GM12878 (cell line): ENCODE data around the gene TAS2R16. TPM values are rescaled to one million over a fixed set of nuclear protein-coding genes. Genes with fewer than 3 reads are reported as not detected.

Experiments used
- ATAC-seq: fragments of 200-7000 bp; cut with Tn5 transposase; 3 replicates; pipeline ENCODE4 v1.9.1; 2020; ENCODE audit warnings: mild to moderate bottlenecking, moderate library complexity
- BruUV-seq: library from RNA; stranded (reverse); fragments of 400-500 nt; replicated peaks from 2 replicates; lab custom pipeline; 2021; lab: Mats Ljungman, UMichigan
- CTCF ChIA-PET: fragments of 300-600 bp; sonication (Branson Sonifier 250); formaldehyde crosslinking; extraction: SDS; loops from one replicate; lab custom pipeline; 2021; ENCODE audit warnings: inconsistent platforms; lab: Yijun Ruan, JAX
- POLR2A ChIA-PET: fragments of 350-600 bp; formaldehyde crosslinking; extraction: SDS; loops from one replicate; lab custom pipeline; 2021; ENCODE audit warnings: inconsistent platforms; lab: Charles Lee
- RAD21 ChIA-PET: fragments of 300-600 bp; sonication (Branson Sonifier 250); formaldehyde crosslinking; loops from one replicate; lab custom pipeline; 2023; ENCODE audit warnings: antibody characterized with exemption; ENCODE audit not compliant: unreplicated experiment; lab: Charles Lee
- SMC1A ChIA-PET: fragments of 300-600 bp; sonication (Branson Sonifier 250); formaldehyde crosslinking; loops from one replicate; lab custom pipeline; 2023; ENCODE audit not compliant: unreplicated experiment, uncharacterized antibody; lab: Charles Lee
- DNase-seq: peaks from one replicate; pipeline ENCODE4 v3.0.0-alpha.2; 2011; ENCODE audit warnings: low read depth, low spot score
- FAIRE-seq: peaks from 3 replicates; lab custom pipeline; 2011; peaks lifted over from hg19 to GRCh38; lab: Jason Lieb, UNC
- H2AFZ ChIP-seq: 2 replicates; pipeline ENCODE4 v1.6.0; 2011; ENCODE audit warnings: low read depth, low read length, control low read depth; ENCODE audit not compliant: control insufficient read depth
- H3K27ac ChIP-seq: 2 replicates; pipeline ENCODE4 v1.5.1; 2011; ENCODE audit warnings: control low read depth; ENCODE audit not compliant: control insufficient read depth, insufficient read depth
- H3K27me3 ChIP-seq, 2 experiments: replicated peaks in 1 of 2; 2 replicates each; pipeline versions ENCODE4 v1.6.0 to v1.6.1; 2011; ENCODE audit warnings: low read length in 1 of 2; ENCODE audit not compliant: control insufficient read depth in 2 of 2, insufficient read depth in 2 of 2
- H3K36me3 ChIP-seq, 2 experiments: 2 replicates each; pipeline ENCODE4 v1.5.1; 2011; ENCODE audit warnings: low read length in 1 of 2; ENCODE audit not compliant: control insufficient read depth in 2 of 2, insufficient read depth in 2 of 2
- H3K4me1 ChIP-seq: 2 replicates; pipeline ENCODE4 v1.6.1; 2011; ENCODE audit warnings: mild to moderate bottlenecking, low read length, moderate library complexity, mixed read lengths; ENCODE audit not compliant: control insufficient read depth, insufficient read depth
- H3K4me2 ChIP-seq: 2 replicates; pipeline ENCODE4 v1.6.0; 2011; ENCODE audit warnings: control low read depth; ENCODE audit not compliant: control insufficient read depth, insufficient read depth
- H3K4me3 ChIP-seq: fragments of 200-600 bp; sonication (generic); 2 replicates; pipeline ENCODE4 v1.5.1; 2016
- H3K79me2 ChIP-seq: 2 replicates; pipeline ENCODE4 v1.6.0; 2011; ENCODE audit warnings: low read length; ENCODE audit not compliant: control insufficient read depth, insufficient read depth
- H3K9ac ChIP-seq: 2 replicates; pipeline ENCODE4 v1.8.0; 2011; ENCODE audit warnings: low read length, control low read depth, mixed read lengths; ENCODE audit not compliant: control insufficient read depth, insufficient read depth
- H3K9me3 ChIP-seq: replicated peaks from 3 replicates; pipeline ENCODE4 v1.5.1; 2011; ENCODE audit warnings: mild to moderate bottlenecking, low read length; ENCODE audit not compliant: control insufficient read depth, insufficient read depth
- H4K20me1 ChIP-seq: 2 replicates; pipeline ENCODE4 v1.6.0; 2011; ENCODE audit not compliant: control insufficient read depth, insufficient read depth
- BCL11A ChIP-seq: IDR thresholded peaks from 2 replicates; pipeline ENCODE4 v1.6.1; 2011; ENCODE audit warnings: low read depth, low read length
- CBFB ChIP-seq: IDR thresholded peaks from 2 replicates; pipeline ENCODE4 v1.6.1; 2016; ENCODE audit warnings: antibody characterized with exemption, low read depth
- E2F8 ChIP-seq: fragments of 450-650 bp; IDR thresholded peaks from 2 replicates; pipeline ENCODE4 v1.6.1; 2018; ENCODE audit warnings: mild to moderate bottlenecking, low read depth, moderate library complexity; ENCODE audit not compliant: partially characterized antibody
- EGR1 ChIP-seq, 2 experiments: IDR thresholded peaks; 1 replicate in 1 of 2; 2 replicates in 1 of 2; pipeline ENCODE4 v1.6.1; 2011 to 2012; ENCODE audit warnings: low read depth in 2 of 2, low read length in 2 of 2, borderline replicate concordance in 1 of 2, mild to moderate bottlenecking in 1 of 2, moderate library complexity in 1 of 2
- KAT2A ChIP-seq: conservative IDR thresholded peaks from 2 replicates; pipeline ENCODE4 v1.6.1; 2011; ENCODE audit warnings: low read depth, low read length; ENCODE audit not compliant: control insufficient read depth
- POLR2AphosphoS2 ChIP-seq: IDR thresholded peaks from 2 replicates; pipeline ENCODE4 v1.6.1; 2011; ENCODE audit warnings: low read depth, mild to moderate bottlenecking, low read length, improper control_type of control experiment, moderate library complexity
- PRDM15 ChIP-seq: fragments of 450-650 bp; formaldehyde crosslinking; IDR thresholded peaks from 2 replicates; pipeline ENCODE4 v1.4.0; 2020; ENCODE audit warnings: mild to moderate bottlenecking, moderate library complexity
- RCOR1 ChIP-seq: conservative IDR thresholded peaks from 2 replicates; pipeline ENCODE4 v1.6.1; 2012; ENCODE audit warnings: low read depth, low read length, improper control_type of control experiment
- SKIL ChIP-seq: fragments of 450-650 bp; IDR thresholded peaks from 2 replicates; pipeline ENCODE4 v1.6.1; 2017; ENCODE audit warnings: mild to moderate bottlenecking, low read depth, inconsistent platforms; ENCODE audit not compliant: poor library complexity, severe bottlenecking
- SMAD1 ChIP-seq: fragments of 450-650 bp; IDR thresholded peaks from 2 replicates; pipeline ENCODE4 v1.6.1; 2018; ENCODE audit warnings: mild to moderate bottlenecking, low read depth; ENCODE audit not compliant: partially characterized antibody
- TCF7 ChIP-seq: IDR thresholded peaks from 2 replicates; pipeline ENCODE4 v1.6.1; 2014; ENCODE audit warnings: antibody characterized with exemption, borderline replicate concordance
- ZBTB4 ChIP-seq: fragments of 450-650 bp; formaldehyde crosslinking; IDR thresholded peaks from 2 replicates; pipeline ENCODE4 v1.4.0; 2022; ENCODE audit warnings: mild to moderate bottlenecking, moderate library complexity
- WGBS: methylation state at CpG from one replicate; pipeline ENCODE4 v1.1.6; 2016; ENCODE audit warnings: low lambda C conversion rate; ENCODE audit not compliant: insufficient replicate concordance, insufficient coverage; ENCODE audit errors: missing lambda C conversion rate; 5-methylcytosine and 5-hydroxymethylcytosine counted together
- in situ Hi-C: fragments of 300-500 bp; cut with MboI; formaldehyde crosslinking; loops from 9 replicates; pipeline ENCODE4 v1.14.3; 2018; ENCODE audit warnings: mixed read lengths
- intact Hi-C: fragments of 100-400 bp; cut with micrococcal nuclease; formaldehyde crosslinking; loops from one replicate; pipeline ENCODE4 v1.14.2; 2022; ENCODE audit not compliant: unreplicated experiment
- polyA plus RNA-seq, 11 experiments: library from polyadenylated mRNA; depleted of rRNA in 4 of 11; unstranded in 6 of 11; stranded (reverse) in 5 of 11; fragments of >200 nt; fragmentation: Nextera tagmentation in 4 of 11; fragmentation: Illumina TruSeq in 1 of 11; extraction: Ambion mirVana in 4 of 11; extraction: Trizol in 1 of 11; gene quantifications; 1 replicate in 1 of 11; 2 replicates in 10 of 11; pipeline versions ENCODE4 v1.2.1 to v1.2.3, GENCODE V29; 2011 to 2016; ENCODE audit warnings: inconsistent platforms in 2 of 11, missing spikeins in 2 of 11, low read depth in 1 of 11
- total RNA-seq, 4 experiments: library from RNA; depleted of rRNA in 3 of 4; stranded (reverse); fragments of >200 nt in 3 of 4; fragmentation: Illumina TruSeq in 1 of 4; extraction: Trizol in 1 of 4; gene quantifications; 2 replicates each; pipeline versions ENCODE4 v1.2.1 to v1.2.3, GENCODE V29; 2013 to 2021

The TAS2R16 gene
- total and polyA plus RNA-seq, 10 of the 15 experiments (the other 5 are each of a cell fraction or from before 2014, with no cell fraction given), result not detected

GRCh38 chr7:123039269-123039668 lies 43.8 kb upstream of the TAS2R16 start:
- SMC1A ChIA-PET, result no interaction called here
- intact Hi-C loops, result no loop called here
- CTCF ChIA-PET, result interaction anchor here (1.0 to 1.6 kb wide), 2 partner anchors 9 to 33 kb away, joined by 4 read pairs; no protein-coding TSS in a partner anchor
- H3K36me3 ChIP-seq, result no peaks in the 10 kb centered on the region
- in situ Hi-C loops, result no loop called here
- RAD21 ChIA-PET, result interaction anchor here (1.5 kb wide), 1 partner anchor 115 kb away, joined by 3 read pairs; no protein-coding TSS in a partner anchor
- H2AFZ ChIP-seq, result no peak overlapping the region
- no peak overlapping the region for H3K4me2 ChIP-seq
- WGBS, result 0% methylated on average over 3 of the region's 3 CpGs
- DNase-seq (no peak), ATAC-seq (no peak), FAIRE-seq (no peak)
- H3K9ac ChIP-seq, result no peak overlapping the region
- POLR2A ChIA-PET, result no interaction called here
- H3K4me1 ChIP-seq, result no peaks in the 10 kb centered on the region
- H3K27me3 ChIP-seq, result no peaks in the 10 kb centered on the region
- no peaks in the 10 kb centered on the region for H3K9me3 ChIP-seq
- no peak overlapping the region for H3K27ac ChIP-seq
- no peaks in the 10 kb centered on the region for H4K20me1 ChIP-seq
- H3K4me3 ChIP-seq, result no peak overlapping the region
- no peaks in the 10 kb centered on the region for H3K79me2 ChIP-seq
- no TSS peak for BruUV-seq
- TF ChIP-seq ZBTB4 (CRISPR knock-in tag), result no peak
- no peak for TF ChIP-seq EGR1 (IDR thresholded peaks at IDR 0.05; ENCODE audit: borderline replicate concordance in 1 of 2, low read depth in 2 of 2, low read length in 2 of 2)
- TF ChIP-seq E2F8, result no peak
- no peak for TF ChIP-seq SKIL
- TF ChIP-seq POLR2AphosphoS2, result no peak
- TF ChIP-seq CBFB, result no peak
- TF ChIP-seq PRDM15 (CRISPR knock-in tag), result no peak
- TF ChIP-seq BCL11A, result no peak
- no peak for TF ChIP-seq KAT2A
- no peak for TF ChIP-seq TCF7
- no peak for TF ChIP-seq SMAD1
- no peak for TF ChIP-seq RCOR1
